EL (cell line): Measurements from ENCODE around the gene DDIT4.
A peak's percentile ranks its signal among the peaks of the same experiment; 100 is the strongest.
"Not testable (repeated sequence)": the region's sequence is repeated elsewhere in the genome, so short reads cannot be mapped to it uniquely, and the experiment has no call there.

ENCODE experiments used
- DNase-seq: peaks from one replicate; pipeline ENCODE4 v3.0.0-alpha.2; 2016

The DDIT4 gene

DNA sequence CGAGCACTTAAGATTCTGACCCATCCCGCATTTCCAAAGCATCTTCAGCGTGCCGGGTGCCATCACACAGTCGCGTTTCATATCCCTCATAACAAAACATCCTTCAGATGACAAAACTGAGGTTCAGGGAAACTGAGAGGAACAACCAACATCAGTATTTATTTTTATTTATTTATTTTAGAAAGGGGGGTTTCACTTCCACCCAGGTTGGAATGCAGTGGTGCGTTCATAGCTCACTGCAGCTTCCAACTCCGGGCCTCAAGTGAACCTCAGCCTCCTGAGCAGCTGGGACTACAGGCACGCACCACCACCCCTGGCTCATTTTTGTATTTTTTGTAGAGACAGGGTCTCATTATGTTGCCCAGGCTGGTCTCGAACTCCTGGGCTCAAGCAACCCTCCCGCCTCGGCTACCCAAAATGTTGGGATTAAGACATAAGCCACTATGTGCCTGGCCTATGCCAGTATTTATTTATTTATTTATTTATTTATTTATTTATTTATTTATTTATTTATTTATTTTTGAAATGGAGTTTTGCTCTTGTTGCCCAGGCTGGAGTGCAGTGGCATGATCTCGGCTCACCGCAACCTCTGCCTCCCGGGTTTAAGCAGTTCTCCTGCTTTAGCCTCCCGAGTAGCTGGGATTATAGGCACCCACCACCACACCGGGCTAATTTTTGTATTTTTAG lies 24.4 kb upstream of the DDIT4 start:
- DNase-seq = not testable (repeated sequence)

GRCh38 chr10:72250666-72251065 lies 23.1 kb upstream of the DDIT4 start:
- peak; percentile 48 for DNase-seq

- DNase-seq = no peak
Measured at GRCh38 chr10:72251635-72252034, 22.1 kb upstream of the DDIT4 start.

DNA sequence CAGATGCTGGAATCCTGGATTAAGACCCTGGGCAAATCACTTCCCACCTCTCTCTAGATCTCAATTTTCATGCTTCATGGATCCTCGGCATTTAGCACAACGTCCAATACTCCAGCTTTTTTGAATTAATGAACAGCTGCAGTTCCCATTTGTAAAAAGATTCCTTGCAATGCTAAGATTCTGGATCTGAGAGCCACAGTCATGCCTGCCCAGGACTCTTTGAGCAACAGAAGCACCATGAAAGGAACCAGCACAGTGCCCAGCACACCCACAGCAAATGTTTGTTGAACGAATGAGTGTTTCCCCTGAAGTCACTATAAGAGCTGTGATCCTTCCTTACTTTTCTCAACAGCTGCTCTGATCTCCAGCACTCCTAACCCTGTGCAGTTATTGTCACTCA lies 20.8 kb upstream of the DDIT4 start:
- no peak for DNase-seq

DNA sequence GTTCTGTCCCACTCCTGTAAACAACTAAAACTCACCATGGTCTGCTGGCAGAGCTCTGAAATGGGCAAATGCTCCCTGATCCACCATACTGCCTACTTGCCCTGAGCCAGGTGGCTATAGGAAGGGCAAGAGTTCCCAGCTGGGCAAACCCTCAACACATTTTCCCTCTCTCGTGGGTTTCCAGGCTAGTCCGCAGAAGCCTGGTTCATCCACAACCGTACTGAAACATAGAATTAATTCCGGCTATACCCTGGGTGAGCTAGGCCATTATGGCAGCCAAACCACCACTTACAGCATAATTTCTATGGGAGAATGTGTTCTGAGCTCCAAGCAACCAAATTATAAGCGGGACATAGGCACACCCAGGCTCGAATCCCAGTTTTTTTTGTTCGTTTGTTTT lies 20.1 kb upstream of the DDIT4 start:
- no peak for DNase-seq

DNA sequence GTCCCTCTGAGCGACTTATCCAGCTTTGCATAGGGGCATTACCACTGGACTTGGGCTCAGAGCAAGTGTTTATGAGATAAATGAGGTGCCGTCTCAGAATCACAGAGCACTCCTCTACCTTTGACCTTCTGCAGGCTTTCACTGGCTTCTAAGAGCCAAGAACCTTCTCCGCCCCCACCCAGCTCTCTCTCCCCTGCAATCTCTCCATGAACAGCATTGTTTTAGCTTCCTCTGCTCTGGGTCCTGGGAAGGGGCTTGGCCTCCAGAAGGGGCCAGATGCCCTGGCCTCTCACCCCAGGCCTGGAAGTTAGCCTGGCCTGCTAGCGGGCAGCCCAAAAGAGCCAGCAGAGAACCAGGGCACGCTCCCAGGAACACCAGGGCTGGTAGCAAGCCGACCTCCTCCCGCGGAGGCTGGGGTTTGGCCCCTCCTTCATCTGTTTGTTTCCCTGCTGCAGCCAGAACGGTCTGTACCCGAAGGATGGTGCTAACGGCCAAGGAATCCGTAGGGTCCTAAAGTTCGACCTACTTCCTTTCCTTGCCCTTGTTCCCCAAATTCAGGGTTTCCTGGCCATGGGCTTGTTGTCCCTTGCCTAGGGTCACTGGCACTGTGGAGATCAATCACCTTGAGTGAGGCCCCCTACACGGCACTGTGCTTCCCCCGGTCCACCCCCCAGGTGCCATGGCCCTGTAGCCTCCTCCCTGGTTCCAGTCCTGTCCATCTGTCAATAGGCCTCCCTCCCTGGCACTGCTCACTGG lies 18.7 kb upstream of the DDIT4 start:
- peak; percentile 65 for DNase-seq

GRCh38 chr10:72255977-72256729 lies 17.6 kb upstream of the DDIT4 start:
- DNase-seq = no peak

DNA sequence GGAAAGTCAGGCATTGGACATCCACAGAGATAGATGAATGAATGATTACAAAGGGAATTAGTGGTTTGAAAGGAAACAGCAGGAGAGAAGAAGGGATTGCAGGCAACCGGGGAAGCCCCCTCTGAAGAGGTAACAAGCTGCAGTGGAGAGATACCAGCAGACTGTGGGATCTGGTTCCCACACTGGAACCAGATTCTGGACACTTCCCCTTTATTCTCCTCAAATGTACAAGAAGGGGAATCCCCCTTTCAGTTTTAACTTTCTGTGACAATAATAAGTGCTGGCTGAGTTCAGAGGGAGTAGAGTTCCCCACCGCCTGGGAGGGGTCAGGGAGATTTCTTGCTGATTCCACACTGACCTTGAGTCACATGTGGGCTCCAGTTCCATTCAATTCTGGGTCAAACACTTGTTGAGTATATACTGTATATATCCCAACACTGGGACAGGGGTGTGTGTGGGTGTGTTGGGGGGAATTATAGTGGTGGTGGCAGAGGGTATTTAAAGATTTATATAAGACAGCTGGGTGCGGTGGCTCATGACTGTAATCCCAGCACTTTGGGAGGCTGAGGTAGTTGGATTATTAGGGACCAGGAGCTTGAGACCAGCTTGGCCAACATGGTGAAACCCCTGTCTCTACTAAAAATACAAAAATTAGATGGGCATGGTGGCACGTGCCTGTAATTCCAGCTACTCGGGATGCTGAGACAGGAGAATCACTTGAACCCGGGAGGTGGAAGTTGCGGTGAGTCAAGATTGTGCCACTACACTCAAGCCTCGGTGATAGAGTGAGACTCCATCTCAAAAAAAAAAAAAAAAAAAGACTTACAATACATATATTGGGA lies 16.5 kb upstream of the DDIT4 start:
- no peak for DNase-seq

- DNase-seq = no peak
Measured at GRCh38 chr10:72258617-72259016, 15.1 kb upstream of the DDIT4 start.

- peak; percentile 87 for DNase-seq
Measured at GRCh38 chr10:72259491-72260238, 14.1 kb upstream of the DDIT4 start.

- peak; percentile 97 for DNase-seq
Measured at GRCh38 chr10:72260239-72260975, 13.3 kb upstream of the DDIT4 start.

- no peak for DNase-seq
Measured at GRCh38 chr10:72260976-72261783, 12.5 kb upstream of the DDIT4 start.

- DNase-seq = no peak
Measured at GRCh38 chr10:72261784-72262404, 11.8 kb upstream of the DDIT4 start.

DNA sequence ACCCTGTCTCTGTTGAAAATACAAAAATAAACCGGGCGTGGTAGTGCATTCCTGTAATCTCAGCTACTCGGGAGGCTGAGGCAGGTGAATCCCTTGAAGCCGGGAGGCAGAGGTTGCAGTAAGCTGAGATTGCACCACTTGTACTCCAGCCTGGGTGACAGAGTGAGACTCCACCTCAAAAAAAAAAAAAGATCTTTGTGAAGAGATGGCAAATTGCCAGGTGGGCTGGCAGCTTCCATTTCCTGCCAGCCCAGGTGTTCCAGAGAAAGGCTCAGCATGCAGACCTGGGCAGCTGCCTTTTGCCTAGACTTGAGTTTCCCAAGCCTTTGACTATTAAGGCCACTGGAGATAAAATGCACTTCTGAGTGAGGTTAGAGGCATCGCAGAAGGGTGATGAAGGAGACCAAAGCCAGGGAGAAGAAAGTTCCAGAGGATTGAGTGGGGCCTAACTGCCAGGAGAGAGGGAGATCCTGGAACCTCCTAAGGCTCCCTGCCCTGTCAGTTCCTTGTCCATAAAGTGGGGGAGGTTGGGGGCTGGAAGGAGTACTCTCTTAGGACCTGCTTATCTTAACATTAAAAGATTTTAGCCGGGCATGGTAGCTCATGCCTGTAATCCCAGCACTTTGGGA lies 10.0 kb upstream of the DDIT4 start:
- no peak for DNase-seq

DNA sequence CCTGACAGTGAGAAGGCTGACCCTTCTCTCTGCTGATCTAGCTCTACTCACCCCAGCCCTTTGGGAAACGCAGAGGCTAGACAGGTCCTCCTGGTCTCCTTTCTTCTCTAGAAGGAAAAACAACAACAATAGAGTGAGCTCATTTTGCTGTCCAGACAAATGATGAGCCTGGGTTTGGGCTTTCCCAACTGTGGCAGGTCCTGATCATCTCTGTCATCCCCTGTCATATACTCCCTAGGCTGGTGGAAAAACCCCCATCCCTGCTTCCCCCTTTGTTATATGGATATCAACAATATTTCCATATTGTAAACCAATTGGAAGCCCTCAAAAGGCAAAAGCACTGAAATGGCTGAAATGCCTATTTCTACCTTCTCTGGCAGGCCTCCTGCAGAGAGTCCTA lies 9.2 kb upstream of the DDIT4 start:
- DNase-seq = no peak

- DNase-seq = no peak
Measured at GRCh38 chr10:72265508-72265907, 8.2 kb upstream of the DDIT4 start.

DNA sequence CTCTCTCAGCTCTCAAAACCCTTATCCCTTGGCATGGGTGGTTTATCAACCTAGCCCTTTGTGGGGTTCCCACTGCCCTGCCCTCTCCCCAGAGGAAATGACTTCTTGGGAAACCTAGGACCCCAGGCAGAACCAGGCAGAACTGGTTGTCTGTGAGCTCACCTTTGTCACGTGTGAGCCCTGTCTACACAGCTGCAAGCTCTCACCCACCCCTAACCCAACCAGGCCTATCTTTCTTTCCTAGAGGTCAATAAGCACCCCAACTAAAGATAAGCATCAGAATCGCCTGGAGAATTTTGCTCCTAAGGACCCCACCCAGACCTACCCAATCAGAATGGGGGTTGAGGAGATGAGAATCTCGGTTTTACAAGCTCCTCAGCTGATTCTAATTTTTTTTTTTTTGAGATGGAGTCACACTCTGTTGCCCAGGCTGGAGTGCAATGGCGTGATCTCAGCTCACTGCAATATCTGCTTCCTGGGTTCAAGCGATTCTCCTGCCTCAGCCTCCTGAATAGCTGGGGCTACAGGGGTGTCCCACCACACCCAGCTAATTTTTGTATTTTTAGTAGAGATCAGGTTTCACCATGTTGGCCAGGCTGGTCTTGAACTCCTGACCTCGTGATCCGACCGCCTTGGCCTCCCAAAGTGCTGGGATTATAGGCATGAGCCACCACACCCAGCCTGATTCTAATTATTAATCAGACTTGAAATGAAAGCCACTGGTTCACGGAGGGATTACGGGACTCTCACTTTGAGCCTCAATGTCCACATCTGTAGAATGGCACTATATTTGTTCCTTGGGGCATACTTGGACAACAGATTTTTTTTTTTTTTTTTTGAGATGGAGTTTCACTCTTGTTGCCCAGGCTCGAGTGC lies 7.5 kb upstream of the DDIT4 start:
- DNase-seq = no peak

DNA sequence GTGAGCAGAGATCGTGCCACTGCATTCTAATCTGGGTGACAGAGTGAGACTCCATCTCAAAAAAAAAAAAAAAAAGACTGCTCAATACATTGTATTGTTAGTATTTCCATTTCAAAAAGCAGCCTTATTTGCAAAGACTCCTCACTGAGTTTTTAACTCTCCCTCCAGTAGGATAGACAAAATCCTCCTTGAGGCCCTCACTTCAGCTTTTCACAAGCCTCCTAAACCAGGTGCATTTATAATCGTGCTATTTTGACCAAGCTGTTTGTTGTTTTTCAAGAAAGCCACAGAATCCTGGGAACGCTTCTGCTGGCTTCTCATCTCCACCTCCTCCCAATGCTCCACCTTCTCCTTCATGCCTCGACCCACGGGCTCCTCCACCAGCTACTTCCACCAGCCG lies 6.3 kb upstream of the DDIT4 start:
- DNase-seq = no peak
